NCI-H524 (cell line): Measurements from ENCODE around the gene TTN.
A peak's percentile ranks its signal among the peaks of the same experiment; 100 is the strongest.

ENCODE experiments used
- DNase-seq, 2 experiments: peaks; one replicate each; lab custom pipeline; 2025; lab: John Stamatoyannopoulos, UW

TTN gene

DNA sequence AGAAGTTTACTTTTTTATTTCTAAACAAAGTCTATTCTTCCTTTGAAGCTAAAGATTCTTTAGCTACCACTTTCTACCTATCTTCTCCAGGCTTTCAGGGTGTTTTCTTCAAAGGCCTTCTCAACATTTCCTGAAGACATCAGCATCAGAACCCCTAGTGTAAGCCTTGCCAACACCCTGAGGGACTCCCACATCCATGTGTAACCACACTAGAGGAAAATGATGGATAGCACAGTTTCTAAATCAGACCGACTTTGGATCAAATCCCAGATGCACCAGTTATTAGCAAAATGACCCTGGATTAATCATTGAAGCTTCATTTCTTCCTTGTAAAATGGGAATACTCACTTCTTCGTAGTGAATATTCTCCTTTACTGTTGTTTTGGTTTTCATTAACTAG lies 4.7 kb upstream of the TTN start:
- DNase-seq: no peak

DNA sequence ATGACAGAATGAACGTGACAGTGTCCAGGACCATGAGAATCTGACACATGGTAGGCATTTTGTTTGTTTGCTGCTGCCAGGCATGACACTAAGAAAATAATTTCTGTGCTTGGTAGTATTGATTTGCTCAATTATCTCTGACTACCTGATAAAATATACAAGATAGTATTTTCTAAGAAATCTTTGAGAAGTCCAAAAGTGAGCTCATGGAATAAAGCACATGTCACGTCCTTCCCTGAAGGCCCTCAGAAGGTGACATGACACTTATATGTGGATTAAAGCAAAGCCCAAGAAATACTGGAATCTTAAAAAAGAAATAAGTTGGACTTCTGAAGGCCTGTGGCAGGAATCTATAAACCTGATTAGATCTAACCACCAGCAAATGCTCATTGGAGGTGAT lies 3.8 kb upstream of the TTN start:
- DNase-seq: no peak

DNA sequence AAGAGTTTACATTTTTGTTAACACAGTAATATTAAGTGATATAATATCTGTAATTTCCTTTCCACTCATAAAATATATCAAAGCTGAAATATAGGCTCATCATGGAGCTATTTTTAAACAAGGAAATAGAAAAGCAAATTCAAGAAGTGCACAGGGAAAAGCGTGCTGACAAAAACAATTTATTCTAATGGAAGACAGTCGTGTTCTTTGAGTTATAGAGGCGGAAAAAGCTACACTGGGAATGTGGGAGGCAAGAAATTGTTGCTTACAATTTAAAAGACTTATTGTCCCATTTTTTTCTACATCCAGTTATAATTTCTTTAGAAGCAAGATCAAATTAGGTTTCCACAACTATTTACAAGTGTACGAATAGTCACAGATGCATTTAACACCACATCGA lies 3.2 kb upstream of the TTN start:
- DNase-seq: no peak

DNA sequence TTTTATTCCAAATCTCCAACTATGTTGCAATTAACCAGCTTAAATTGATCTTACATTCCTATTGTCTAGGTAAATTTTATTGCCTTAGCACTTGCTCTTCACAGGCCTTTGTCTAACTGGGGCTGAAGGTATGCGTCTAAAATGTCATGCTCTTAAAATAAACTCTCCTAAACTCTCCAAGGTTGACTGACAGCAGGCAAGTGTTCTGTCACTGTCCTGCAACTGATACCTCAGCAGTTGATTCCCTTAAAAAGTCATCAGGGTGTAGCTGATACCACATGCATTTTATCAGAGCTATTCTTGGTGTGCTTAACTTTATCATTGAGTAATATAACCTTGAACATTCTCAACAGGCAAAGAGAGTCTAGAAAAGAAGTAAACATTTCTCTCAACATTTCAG lies 680 bp downstream of the TTN start:
- DNase-seq: peak in 1 of 2 experiments; percentile 12

DNA sequence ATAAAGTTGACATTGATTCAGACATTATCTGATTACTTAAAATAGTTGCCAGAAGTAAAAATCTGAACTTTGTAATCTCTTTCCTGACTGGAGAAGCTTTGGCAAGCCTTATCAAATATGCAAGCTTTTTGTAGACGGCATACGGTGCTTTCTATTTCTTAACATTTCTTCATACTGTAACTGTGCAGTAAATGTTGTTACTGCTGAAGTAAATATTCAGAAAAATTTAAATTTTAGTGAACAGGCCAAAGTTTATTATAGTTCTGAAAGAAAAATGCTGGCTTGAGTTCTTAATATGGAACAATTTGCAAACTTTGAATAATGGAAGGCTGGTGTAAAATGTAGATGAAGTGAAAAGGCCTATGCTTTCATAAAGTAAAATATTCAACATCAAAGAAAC lies 1.8 kb downstream of the TTN start:
- DNase-seq: no peak

DNA sequence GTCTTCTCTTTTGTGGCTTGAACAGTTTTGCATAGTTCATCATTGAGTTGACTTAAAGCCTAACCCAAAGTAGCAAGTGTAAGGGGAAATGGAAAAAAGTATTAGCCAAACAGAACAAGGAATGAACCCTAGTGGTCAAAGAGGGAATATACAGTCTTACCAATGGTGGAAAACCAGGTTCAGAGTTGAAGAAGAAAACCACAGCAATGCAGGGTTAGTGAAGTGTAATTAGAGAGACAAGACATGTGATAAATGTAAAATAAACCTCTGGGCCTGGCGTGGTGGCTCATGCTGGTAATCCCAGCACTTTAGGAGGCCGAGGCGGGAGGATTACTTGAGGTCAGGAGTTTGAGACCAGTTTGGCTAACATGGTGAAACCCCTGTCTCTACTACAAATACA lies 2.4 kb downstream of the TTN start:
- DNase-seq: peak in 1 of 2 experiments; percentile 14

DNA sequence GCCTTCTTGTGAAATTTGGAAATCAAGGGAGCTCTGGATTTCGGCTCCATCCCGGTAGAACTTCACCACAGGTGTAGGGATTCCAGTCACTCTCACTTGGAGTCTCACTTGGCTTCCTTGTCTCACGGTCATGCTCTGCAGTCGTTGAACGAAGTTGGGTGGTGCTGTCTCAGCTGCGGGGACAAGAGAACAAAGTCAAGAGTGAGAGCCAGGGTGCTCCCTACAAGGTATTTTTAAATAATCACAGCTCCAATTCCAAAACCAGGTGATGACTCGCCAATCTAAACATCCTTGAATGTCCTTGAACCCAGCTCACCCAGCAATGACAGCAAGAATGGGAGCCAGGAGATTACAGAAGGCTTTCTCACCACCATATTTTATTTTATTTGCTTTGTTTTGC lies 6.7 kb downstream of the TTN start:
- DNase-seq: no peak

DNA sequence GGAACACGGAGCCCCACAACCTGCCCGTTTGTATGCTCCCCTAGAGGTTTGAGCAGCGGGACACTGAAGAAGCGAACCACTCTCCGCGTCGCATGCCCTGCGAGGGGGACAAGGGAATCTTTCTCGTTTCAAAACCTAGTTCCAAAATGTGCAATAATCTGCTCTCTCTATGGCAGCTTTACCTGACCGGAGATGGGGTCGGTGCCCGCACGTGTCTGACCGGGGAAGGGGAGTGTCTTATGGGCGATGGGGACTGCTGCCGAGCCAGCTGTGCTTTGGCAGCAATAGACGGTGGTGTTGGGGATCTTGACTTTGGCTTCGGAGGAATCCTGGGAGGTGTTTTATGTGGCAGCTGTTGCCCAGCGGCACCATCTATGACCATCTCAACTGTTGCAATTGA lies 7.9 kb downstream of the TTN start:
- DNase-seq: no peak

DNA sequence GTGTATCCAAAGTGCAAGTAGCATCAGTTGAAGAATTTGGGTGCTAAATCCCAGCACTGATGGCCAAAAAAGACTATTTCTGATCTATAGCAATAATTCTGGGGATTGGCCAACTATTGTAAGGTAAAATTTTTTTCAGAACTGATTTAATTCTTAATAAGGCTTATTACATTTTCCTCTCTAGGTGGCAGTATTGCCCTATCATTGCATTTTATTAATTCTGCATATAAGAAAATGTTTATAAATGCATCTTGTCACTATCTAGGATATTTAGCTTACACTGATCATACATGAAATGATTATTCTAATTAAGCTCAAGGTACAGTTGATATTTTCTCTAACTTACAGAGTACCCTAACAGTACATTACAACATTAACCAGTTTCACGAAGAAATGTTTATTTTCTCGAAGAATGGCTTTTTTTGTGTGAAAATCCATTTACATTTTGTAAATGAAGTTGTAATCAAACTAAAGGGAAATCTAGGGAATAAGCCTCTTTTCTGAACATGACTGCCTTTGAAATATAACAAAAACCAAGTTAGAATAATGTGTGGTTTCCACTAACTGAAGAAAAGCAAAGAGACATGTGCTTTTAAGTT lies 11.0 kb downstream of the TTN start:
- DNase-seq: peak in 1 of 2 experiments; percentile 45

DNA sequence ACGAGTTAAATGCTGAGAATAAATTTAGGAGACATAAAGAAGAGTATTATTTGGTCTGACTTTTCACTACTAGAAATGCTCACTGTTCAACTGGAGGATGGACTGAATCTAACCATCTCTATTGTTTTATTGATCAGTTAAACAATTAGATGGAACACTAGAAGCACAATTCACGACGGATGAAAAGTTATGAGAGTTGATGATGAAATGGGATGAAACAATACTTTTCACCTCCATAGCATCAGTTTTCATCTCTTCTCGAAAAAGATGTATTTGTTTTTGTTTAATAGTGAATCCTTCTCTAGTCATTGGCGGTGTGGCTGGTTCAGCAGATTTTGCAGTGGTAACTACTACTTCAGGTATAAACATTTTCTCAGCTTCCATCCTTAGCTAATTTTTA lies 19.3 kb downstream of the TTN start:
- DNase-seq: no peak

DNA sequence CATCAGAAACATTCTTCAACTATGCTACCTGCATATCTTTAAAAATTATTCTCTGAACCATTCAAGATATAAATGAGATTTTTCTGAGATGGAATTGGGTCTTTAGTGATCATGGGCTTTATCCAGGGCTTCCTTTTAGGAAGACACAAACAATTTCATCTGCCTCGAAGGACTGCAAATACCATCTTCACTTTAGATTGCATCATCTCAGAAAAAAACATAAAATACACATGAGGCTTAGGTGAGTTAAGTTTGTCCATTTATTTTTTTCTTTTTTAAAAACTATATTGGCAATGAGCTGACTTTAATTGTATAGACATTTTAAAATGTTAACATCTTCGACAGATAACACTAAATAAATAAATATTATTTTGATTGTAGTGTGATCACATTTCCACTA lies 20.1 kb downstream of the TTN start:
- DNase-seq: no peak

DNA sequence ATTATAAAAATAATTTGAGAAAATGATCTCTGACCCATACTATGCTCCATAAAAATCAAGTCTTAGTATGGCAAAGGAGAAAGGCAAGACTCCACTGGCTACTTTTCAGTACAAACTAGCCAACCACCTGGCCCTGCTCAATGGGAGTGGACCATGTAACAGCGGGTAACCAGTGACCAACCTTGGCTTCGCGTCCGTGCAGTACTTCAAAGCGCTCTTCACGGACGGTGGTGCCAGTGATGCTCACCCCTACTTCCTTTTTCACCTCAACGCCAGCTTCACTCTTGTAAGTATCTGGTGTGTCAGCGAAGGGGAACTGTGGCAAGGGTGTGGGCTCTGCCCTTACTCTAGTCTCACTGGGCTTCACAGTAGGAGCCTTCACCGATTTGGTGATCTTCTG lies 23.3 kb downstream of the TTN start:
- DNase-seq: no peak

DNA sequence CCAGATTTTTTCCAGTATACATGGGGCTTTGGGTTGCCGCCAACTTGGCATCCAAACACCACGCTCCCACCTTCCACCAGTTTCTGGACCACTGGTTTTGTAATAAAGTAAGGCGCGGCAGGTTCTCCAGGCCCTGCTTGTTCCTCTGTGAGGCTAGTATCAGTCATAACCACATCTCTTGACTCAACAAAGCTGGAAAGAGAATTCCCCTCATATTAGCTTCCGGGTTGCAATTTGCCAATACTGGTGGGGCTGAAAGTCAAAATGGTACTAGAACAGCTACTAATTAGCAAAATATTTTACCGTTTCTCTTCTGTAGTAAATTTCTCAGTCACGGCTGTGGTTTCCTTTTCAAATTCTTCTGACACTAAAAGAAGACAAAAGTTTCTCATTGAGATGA lies 25.0 kb downstream of the TTN start:
- no peak for DNase-seq

DNA sequence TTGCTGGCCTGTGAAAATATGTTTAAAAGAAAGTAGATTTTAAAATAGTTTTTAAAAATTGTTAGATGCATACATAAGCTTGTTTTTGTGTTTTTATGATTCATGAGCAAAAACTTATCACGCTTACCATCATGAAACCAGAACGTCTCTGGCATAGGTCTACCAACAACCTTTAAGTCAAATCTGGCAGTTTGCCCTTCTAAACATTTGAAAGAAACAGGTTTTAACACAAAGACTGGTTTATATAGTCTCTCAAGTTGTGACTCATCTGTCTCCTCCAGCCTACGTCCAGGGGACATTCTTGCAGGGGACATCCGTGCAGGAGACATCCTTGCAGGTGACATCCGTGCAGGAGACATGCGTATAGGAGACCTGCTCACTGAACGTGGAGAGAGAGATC lies 29.6 kb downstream of the TTN start:
- no peak for DNase-seq

DNA sequence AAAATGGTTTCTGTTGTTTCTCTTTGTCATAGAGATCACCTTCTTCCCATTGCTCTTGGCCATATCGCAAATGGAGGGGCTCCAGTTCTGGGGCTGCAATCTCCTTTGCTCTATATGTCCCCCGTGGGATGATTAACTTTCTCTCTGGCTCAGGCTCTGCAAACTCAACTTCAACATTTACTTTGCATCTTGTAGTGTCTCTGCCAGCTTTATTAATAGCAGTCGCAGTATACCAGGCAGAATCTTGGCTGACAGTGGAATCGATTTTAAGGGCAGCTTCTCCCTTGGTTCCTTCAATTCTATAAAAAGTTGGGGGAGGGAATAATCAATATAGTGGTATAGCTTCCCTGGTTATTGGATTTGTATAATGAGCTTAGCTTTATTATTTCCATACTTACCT lies 30.5 kb downstream of the TTN start:
- DNase-seq: no peak

DNA sequence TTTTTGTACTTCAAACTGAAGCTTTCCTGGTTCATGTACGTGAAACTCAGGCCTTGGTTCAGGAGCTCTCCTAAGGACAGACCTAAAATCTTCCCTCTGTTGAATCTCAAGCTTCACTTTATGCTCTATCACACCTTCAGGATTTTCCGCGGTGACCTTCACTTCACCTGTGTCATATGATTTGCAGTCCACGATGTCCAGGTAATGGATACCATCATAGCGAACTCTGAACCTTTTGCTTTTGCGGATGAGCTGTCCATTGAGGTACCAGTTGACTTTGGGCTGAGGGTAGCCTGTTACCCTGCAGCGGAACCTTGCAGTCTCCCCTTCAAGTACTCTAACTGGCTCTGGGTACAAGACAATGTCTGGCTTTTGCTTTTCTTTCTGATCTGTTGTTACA lies 31.2 kb downstream of the TTN start:
- DNase-seq: no peak

DNA sequence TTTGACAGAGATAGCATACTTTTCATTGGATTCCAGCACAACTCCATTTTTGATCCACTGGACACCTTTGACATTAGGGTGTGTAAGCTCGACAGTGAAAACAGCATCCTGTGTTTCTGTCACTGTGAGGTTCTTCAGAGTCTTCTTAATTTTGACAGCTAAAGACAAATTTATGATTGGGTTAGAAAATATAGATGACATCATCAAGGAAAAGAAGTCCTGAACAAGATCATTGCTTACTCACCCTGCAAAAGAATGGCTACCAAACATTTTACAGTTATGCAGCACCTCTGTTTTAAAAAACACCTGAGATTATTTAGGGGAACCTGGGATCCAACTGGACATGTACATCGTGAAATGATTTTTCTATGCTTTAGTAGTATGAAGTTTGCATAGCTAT lies 36.7 kb downstream of the TTN start:
- no peak for DNase-seq

DNA sequence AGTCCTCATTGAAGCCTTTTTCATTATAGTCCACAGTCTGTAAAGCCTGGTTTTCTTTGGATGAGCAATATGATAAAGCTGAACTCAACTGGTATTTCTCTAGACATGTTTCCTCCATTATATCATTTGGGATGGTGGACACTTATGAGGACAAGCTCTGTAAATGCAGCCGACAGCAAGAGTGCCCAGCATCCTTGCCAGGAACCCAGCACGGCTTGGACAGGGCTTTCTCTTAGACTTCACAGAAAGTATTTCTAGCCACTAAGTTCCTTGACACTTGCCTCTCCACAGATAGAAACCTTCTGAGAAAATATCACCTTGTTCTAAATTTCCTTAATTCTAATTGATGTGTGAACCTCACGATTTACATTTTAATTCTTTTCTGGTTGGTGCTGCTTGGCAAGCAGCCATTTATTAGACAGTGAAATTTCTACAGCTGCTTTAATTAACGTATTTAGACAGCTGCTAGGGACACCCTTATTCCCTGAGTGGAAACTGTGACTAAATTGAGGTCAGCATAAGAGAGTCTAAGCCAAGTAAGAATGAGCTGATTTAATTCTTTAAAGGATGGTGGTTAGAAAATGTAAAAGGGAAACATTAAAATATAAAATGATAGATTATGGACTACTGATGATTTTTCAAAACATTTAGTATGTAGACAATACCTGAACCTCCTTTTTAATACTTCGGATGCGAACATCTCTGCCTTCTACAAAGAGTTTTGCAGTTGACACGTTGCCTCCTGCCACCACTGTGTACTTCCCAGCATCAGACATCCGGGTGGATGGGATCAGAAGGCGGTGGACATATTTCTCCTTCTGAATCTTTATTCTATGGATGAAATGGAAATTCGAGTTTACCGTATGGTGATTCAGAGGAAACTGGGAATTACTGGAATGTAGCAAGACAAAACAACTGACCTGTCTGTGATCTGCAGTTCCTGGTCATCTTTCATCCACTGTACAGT lies 39.8 kb downstream of the TTN start:
- peak in 1 of 2 experiments; percentile 40 for DNase-seq

DNA sequence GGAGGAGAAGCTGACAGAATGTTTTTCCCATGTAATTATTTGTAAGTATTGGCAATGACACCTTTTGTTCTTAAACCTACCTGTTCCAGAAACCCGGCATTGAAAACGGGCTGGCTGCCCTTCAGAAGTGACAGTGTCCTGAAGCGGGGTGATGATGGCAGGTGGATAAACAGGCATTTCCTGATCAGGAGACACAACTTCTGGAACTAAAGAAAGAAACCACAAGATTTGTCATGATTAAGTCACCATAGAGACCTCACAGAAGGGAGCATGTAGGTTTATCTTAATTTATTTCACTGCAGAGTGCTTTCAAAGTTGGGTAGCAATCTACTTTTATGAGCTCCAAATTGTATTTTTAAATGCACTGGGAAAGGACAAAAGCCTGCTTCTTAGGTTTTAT lies 43.1 kb downstream of the TTN start:
- no peak for DNase-seq

DNA sequence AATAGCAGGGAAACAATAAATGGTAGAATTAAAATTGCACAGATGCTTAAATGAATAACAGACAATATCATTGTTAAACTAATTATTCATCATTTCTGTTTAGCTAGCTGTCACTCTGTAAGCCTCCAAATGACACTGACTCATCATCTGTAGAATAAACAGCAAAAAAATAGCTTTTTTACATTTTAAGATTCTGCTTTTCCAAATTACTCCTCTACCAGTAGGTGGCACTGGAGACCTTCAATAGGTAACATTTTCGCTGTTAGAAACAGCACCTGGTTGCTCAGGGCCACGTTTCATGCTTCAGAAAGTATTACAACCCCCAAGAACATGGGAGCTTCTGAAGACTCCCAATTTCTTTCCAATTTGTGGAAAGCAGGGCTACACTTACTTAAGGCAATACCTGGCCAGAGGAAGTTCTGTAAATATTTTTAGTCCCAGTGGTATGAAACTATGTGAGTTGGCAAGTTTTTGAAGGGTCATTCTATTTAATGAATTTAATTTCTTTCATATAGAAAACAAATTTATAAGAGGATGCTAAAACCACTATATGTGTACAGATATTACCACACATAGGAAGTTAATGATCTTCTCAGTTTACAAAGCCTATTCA lies 45.4 kb downstream of the TTN start:
- peak; percentile 6 to 65 for DNase-seq

DNA sequence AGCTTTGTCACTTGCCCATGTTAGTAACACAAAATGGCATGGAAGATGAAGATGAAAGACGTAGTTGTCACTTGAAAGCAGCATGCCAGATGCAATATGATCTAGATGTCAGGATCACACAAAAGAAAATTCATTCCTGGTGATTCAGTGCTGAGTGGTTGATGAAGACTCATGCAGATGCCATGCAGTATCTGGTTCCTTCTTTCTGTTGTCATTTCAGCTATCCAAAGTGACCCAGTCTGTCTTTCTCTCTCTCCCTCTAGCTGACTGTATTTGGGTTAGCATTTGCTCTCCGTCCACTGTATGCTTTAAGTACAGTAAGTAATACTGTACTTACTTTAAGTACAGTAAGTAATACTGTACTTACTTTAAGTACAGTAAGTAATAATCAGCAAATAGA lies 50.4 kb downstream of the TTN start:
- DNase-seq: no peak

DNA sequence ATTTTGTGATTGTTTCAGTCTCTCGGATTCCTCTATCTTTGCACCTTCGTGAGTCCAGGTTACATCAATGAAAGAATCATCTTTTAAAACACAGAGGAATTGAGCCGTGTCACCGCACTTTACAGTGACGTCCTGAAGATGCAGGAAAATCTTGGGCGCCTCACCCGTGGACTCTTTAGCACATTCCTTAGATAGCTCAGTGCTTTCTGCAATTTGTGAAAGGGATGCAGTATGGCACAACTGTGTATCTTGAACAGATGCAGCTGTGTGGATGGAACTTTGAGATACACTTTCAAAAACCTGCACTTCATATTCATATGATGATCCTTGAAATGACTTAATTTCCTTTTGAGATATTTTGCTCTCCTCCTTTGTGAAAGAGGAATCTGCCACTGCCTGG lies 50.9 kb downstream of the TTN start:
- no peak for DNase-seq

DNA sequence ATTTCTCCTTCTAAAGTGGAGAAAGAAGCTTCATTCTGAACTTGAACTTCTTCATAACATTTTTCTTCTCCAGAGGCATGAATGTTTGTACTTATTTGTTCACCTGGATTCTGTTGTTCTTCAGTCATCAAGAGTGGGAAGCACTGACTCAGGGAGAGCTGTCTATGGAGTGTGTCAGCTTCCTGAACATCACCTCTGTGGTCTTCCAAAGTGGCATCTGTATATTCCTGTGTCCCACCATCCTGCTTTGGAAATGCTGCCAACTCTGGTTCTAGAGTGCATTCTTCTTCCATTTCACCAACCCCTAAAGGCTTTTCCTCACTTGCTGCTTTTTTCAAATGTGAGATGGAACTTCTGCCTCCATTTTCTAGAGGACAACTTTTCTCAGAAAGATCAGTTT lies 59.5 kb downstream of the TTN start:
- no peak for DNase-seq
